OCI-LY7 (cell line): Measurements from ENCODE around the gene ABHD12.

Experiments used
- CTCF ChIP-seq: fragments of 200-600 bp; sonication (generic); conservative IDR thresholded peaks from 2 replicates; pipeline ENCODE4 v1.5.1; 2014; ENCODE audit warnings: mild to moderate bottlenecking, antibody characterized with exemption, low read length, moderate library complexity, mixed read lengths
- EZH2phosphoT487 ChIP-seq: fragments of 200-600 bp; sonication (generic); IDR thresholded peaks from 2 replicates; pipeline ENCODE4 v1.6.1; 2018; ENCODE audit warnings: low read depth, borderline replicate concordance, mild to moderate bottlenecking, mixed run types, antibody characterized with exemption, low read length, moderate library complexity, mixed read lengths

GRCh38 chr20:25254986-25255680, 135.5 kb downstream of the ABHD12 start:
- TF ChIP-seq CTCF: no peak
- no peak for TF ChIP-seq EZH2phosphoT487
